ENCODE results near the gene CRTAC1. TPM values are rescaled to one million over a fixed set of nuclear protein-coding genes. Genes with fewer than 3 reads are reported as not detected.

The CRTAC1 gene
- total and polyA plus RNA-seq, 9 of the 15 experiments (the other 6 are each of a cell fraction or from before 2014, with no cell fraction given), result not detected

GRCh38 chr10:97854743-97855142 lies 175.7 kb downstream of the CRTAC1 start:
- Histone ChIP-seq H3K79me2 (ENCODE audit: control insufficient read depth, insufficient read depth, low read length) (no peaks in the 10 kb centered on the region), H2AFZ (ENCODE audit: low read depth, low read length) (no peak overlapping the region), H3K4me3 (no peak overlapping the region), H3K9me1 (ENCODE audit: control insufficient read depth, insufficient read depth, low read length) (no peaks in the 10 kb centered on the region), H3K4me1 (replicated peaks in 1 of 2; ENCODE audit: control insufficient read depth in 2 of 2, insufficient read depth in 2 of 2, low read length in 2 of 2) (peaks cover 0 to 4% of the 10 kb centered on the region in 2 experiments; a peak in 2 of 5 replicates), H3K9me3 (replicated peaks; ENCODE audit: control insufficient read depth, insufficient read depth, low read depth, low read length) (no peaks in the 10 kb centered on the region), H3K4me2 (ENCODE audit: insufficient read depth, low read length) (no peak overlapping the region), H3K27ac (ENCODE audit: extremely low read depth, low read depth, low read length) (no peak overlapping the region), H3K27me3 (ENCODE audit: control insufficient read depth in 2 of 2, insufficient read depth in 2 of 2, low read length in 2 of 2) (peaks cover 0 to 26% of the 10 kb centered on the region in 2 experiments; a peak in 3 of 5 replicates), H4K20me1 (replicated peaks; ENCODE audit: control insufficient read depth, insufficient read depth, low read length) (no peaks in the 10 kb centered on the region; the same call in 1 of the 2 replicates), H3K9ac (ENCODE audit: insufficient read depth in 1 of 2, low read depth in 2 of 2, low read length in 2 of 2) (no peak overlapping the region), H3K36me3 (ENCODE audit: control insufficient read depth, insufficient read depth, low read length) (no peaks in the 10 kb centered on the region)
- DNase-seq (ENCODE audit: extremely low read depth in 1 of 4, low spot score in 3 of 4), result no peak
- POLR2A ChIA-PET, result no interaction called here
- CTCF ChIA-PET (ENCODE audit: low intra/inter-chr PET ratio), result no interaction called here
- in situ Hi-C loops (cut with MboI), result loop anchor here (25.0 kb wide), 1 partner anchor 92 kb away; the partner anchor contains the start of gene SFRP5
- WGBS (ENCODE audit: insufficient coverage, low coverage, missing lambda C conversion rate), result 13% methylated on average over 3 of the region's 3 CpGs
- no peak for ATAC-seq
- intact Hi-C loops (cut with micrococcal nuclease), result no loop called here
- FAIRE-seq, result no peak
- BruUV-seq (replicated peaks), result no TSS peak
- TF ChIP-seq ELF2 (CRISPR knock-in tag; IDR thresholded peaks at IDR 0.05) (no peak), RAD51 (IDR thresholded peaks at IDR 0.05; ENCODE audit: borderline replicate concordance, low read depth) (no peak), ZNF407 (IDR thresholded peaks at IDR 0.05; ENCODE audit: low read depth) (no peak), POLR2H (tag; IDR thresholded peaks at IDR 0.05; ENCODE audit: low read depth) (no peak), ZSCAN29 (IDR thresholded peaks at IDR 0.05) (no peak), RNF219 (CRISPR knock-in tag; IDR thresholded peaks at IDR 0.05) (no peak), BRCA1 (IDR thresholded peaks at IDR 0.05) (no peak), BRCA1 (CRISPR knock-in tag; IDR thresholded peaks at IDR 0.05) (no peak), ZNF561 (CRISPR knock-in tag; conservative IDR thresholded peaks at IDR 0.05) (no peak), ZBTB43 (CRISPR knock-in tag; IDR thresholded peaks at IDR 0.05) (no peak), FOXA1 (IDR thresholded peaks at IDR 0.05; ENCODE audit: borderline replicate concordance) (no peak), JUN (IDR thresholded peaks at IDR 0.05; ENCODE audit: borderline replicate concordance, low read depth, low read length) (no peak), JUN (CRISPR knock-in tag; IDR thresholded peaks at IDR 0.05; ENCODE audit: borderline replicate concordance) (no peak)
